Endothelial cell of umbilical vein (primary cell): ENCODE data around the gene TRIM17.

ENCODE experiments used
- CTCF ChIP-seq, 2 donors: IDR thresholded peaks; 1 replicate in 1 of 2; 2 replicates in 1 of 2; pipeline ENCODE4 v1.5.1; 2011; ENCODE audit warnings: low read length in 2 of 2, mild to moderate bottlenecking in 2 of 2, moderate library complexity in 2 of 2, control low read depth in 1 of 2, inconsistent platforms in 1 of 2, low read depth in 1 of 2; ENCODE audit not compliant: insufficient read depth in 1 of 2; ENCODE audit errors: extremely low read depth in 1 of 2
- EZH2 ChIP-seq: IDR thresholded peaks from 2 replicates; pipeline ENCODE4 v1.6.1; 2012; ENCODE audit warnings: borderline replicate concordance, low read depth, mild to moderate bottlenecking, moderate library complexity, low read length, inconsistent platforms; ENCODE audit not compliant: severe bottlenecking
- GATA2 ChIP-seq: IDR thresholded peaks from 2 replicates; pipeline ENCODE4 v1.7.0; 2011; ENCODE audit warnings: low read depth, mild to moderate bottlenecking, moderate library complexity, mixed read lengths, low read length; ENCODE audit not compliant: insufficient read length, insufficient read depth
- MYC ChIP-seq: IDR thresholded peaks from one replicate; pipeline ENCODE4 v1.6.1; 2011; ENCODE audit warnings: mild to moderate bottlenecking, low read depth, low read length
- POLR2A ChIP-seq: IDR thresholded peaks from 2 replicates; pipeline ENCODE4 v1.6.1; 2012; ENCODE audit warnings: low read depth, mild to moderate bottlenecking, control low read depth, low read length
- POLR2AphosphoS5 ChIP-seq: IDR thresholded peaks from 2 replicates; pipeline ENCODE4 v1.6.1; 2012; ENCODE audit warnings: low read depth, mild to moderate bottlenecking, control low read depth, low read length, moderate library complexity; ENCODE audit not compliant: insufficient read depth

- TF ChIP-seq CTCF (IDR thresholded peaks at IDR 0.05; ENCODE audit: extremely low read depth in 1 of 2, insufficient read depth in 1 of 2, low read depth in 1 of 2, low read length in 2 of 2) (no peak), EZH2 (no peak), POLR2AphosphoS5 (no peak), POLR2A (no peak), MYC (no peak), GATA2 (no peak)
Observed at GRCh38 chr1:228396770-228397662, 19.6 kb downstream of the TRIM17 start.
